Measurements from ENCODE around the gene RAB3IL1.

The RAB3IL1 gene

DNA sequence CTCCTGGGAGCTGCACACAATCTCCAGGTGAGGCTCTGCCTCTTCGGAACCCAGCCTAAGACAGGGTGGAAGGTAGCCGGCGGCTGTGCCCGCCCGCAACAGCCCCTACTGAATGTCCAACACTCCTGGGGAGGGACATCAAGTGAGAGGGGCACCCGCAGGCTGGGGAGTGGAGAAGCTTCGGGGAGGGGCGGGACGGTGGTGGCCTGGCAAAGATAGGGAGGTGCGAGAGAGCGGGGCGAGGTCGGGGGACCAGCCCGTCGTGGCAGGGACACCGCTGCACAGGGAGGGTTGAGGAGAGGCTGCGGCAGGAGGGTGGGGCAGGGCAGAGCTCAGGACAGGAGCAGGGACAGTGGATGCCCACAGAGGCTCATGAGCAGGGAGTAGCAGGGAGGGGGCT, 17.1 kb downstream of the RAB3IL1 start:
- Histone ChIP-seq H3K27ac (replicated peaks) (no peak overlapping the region), H3K27me3 (ENCODE audit: insufficient read depth, poor library complexity, severe bottlenecking) (peaks cover 3% of the 10 kb centered on the region), H3K4me3 (replicated peaks; ENCODE audit: insufficient read depth, low read length) (no peak overlapping the region)
- TF ChIP-seq, protein P1, sequence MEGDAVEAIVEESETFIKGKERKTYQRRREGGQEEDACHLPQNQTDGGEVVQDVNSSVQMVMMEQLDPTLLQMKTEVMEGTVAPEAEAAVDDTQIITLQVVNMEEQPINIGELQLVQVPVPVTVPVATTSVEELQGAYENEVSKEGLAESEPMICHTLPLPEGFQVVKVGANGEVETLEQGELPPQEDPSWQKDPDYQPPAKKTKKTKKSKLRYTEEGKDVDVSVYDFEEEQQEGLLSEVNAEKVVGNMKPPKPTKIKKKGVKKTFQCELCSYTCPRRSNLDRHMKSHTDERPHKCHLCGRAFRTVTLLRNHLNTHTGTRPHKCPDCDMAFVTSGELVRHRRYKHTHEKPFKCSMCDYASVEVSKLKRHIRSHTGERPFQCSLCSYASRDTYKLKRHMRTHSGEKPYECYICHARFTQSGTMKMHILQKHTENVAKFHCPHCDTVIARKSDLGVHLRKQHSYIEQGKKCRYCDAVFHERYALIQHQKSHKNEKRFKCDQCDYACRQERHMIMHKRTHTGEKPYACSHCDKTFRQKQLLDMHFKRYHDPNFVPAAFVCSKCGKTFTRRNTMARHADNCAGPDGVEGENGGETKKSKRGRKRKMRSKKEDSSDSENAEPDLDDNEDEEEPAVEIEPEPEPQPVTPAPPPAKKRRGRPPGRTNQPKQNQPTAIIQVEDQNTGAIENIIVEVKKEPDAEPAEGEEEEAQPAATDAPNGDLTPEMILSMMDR (IDR thresholded peaks at IDR 0.05; ENCODE audit: insufficient read depth, low read length) = no peak
- TF ChIP-seq GABPA (IDR thresholded peaks at IDR 0.05; ENCODE audit: low read depth) (no peak), SPI1 (IDR thresholded peaks at IDR 0.05; ENCODE audit: borderline replicate concordance, low read depth) (no peak)
- DNase-seq (ENCODE audit: low read depth in 1 of 2, low spot score in 1 of 2) = no peak

DNA sequence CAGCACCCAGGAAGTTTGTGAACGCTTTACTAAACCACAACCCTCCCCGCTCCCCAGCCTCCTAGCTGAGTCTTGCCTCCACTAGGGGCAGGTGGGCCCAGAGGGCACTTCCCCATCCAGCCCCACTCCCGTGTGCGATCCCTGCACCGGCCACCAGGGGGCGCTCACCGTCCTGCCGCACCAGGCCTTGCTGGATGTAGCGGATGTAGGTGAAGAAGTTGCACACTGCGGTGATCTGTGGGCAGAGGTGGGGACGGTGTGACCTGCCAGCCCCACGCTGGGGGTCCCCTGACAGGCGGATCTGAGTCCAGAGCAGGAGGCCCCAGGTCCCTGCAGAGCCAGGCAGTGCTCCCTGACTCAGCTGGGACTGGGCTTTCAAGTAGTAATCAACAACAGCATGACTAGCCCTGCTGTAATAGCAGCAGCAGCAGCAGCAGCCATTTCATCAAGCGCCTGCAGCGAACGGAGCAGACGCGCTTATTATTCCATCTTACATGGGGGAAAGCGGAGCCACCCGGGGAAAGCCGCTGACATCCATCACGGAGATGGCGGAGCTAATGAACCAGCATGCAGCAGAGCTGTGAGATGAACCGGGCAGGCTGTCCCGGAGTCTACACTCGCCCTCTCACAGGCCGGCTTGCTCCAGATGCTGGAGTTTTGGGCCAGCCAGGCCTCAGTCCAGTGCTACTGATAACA, 18.1 kb downstream of the RAB3IL1 start:
- peaks cover 3% of the 10 kb centered on the region for H3K27me3 ChIP-seq (ENCODE audit: insufficient read depth, poor library complexity, severe bottlenecking)
- H3K27ac ChIP-seq (replicated peaks) = no peak overlapping the region
- H3K4me3 ChIP-seq (replicated peaks; ENCODE audit: insufficient read depth, low read length) = no peak overlapping the region
- TF ChIP-seq SPI1 (IDR thresholded peaks at IDR 0.05; ENCODE audit: borderline replicate concordance, low read depth) (peak; percentile 95), POLR2AphosphoS5 (IDR thresholded peaks at IDR 0.05; ENCODE audit: low read depth) (no peak)
- TF ChIP-seq, protein P1 (IDR thresholded peaks at IDR 0.05; ENCODE audit: insufficient read depth, low read length) = peak; percentile 100
- peak; percentile 83 to 90 for DNase-seq (ENCODE audit: low read depth in 1 of 2, low spot score in 1 of 2)

DNA sequence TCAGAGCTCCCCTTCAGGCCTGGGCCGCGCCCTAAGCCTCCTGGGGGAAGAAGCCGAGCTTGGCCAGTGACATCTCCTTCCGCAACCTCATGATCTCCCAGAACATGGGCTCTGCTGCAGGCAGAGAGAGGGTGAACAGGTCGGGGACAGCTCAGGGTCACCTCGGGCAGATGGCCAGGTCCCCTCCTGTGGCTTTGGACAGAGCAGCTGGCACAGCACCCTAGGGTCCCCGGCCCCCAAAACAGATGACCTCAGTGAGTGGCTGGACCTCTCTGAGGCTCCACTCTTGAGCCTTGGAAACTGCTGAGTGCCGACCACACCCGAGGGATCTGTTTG, 19.2 kb downstream of the RAB3IL1 start:
- Histone ChIP-seq H3K27ac (replicated peaks) (no peak overlapping the region), H3K27me3 (ENCODE audit: insufficient read depth, poor library complexity, severe bottlenecking) (peaks cover 6% of the 10 kb centered on the region), H3K4me3 (replicated peaks; ENCODE audit: insufficient read depth, low read length) (no peak overlapping the region)
- TF ChIP-seq, protein P2, sequence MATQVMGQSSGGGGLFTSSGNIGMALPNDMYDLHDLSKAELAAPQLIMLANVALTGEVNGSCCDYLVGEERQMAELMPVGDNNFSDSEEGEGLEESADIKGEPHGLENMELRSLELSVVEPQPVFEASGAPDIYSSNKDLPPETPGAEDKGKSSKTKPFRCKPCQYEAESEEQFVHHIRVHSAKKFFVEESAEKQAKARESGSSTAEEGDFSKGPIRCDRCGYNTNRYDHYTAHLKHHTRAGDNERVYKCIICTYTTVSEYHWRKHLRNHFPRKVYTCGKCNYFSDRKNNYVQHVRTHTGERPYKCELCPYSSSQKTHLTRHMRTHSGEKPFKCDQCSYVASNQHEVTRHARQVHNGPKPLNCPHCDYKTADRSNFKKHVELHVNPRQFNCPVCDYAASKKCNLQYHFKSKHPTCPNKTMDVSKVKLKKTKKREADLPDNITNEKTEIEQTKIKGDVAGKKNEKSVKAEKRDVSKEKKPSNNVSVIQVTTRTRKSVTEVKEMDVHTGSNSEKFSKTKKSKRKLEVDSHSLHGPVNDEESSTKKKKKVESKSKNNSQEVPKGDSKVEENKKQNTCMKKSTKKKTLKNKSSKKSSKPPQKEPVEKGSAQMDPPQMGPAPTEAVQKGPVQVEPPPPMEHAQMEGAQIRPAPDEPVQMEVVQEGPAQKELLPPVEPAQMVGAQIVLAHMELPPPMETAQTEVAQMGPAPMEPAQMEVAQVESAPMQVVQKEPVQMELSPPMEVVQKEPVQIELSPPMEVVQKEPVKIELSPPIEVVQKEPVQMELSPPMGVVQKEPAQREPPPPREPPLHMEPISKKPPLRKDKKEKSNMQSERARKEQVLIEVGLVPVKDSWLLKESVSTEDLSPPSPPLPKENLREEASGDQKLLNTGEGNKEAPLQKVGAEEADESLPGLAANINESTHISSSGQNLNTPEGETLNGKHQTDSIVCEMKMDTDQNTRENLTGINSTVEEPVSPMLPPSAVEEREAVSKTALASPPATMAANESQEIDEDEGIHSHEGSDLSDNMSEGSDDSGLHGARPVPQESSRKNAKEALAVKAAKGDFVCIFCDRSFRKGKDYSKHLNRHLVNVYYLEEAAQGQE (IDR thresholded peaks at IDR 0.05; ENCODE audit: insufficient replicate concordance, low read depth) = no peak
- no peak for DNase-seq (ENCODE audit: low read depth in 1 of 2, low spot score in 1 of 2)

DNA sequence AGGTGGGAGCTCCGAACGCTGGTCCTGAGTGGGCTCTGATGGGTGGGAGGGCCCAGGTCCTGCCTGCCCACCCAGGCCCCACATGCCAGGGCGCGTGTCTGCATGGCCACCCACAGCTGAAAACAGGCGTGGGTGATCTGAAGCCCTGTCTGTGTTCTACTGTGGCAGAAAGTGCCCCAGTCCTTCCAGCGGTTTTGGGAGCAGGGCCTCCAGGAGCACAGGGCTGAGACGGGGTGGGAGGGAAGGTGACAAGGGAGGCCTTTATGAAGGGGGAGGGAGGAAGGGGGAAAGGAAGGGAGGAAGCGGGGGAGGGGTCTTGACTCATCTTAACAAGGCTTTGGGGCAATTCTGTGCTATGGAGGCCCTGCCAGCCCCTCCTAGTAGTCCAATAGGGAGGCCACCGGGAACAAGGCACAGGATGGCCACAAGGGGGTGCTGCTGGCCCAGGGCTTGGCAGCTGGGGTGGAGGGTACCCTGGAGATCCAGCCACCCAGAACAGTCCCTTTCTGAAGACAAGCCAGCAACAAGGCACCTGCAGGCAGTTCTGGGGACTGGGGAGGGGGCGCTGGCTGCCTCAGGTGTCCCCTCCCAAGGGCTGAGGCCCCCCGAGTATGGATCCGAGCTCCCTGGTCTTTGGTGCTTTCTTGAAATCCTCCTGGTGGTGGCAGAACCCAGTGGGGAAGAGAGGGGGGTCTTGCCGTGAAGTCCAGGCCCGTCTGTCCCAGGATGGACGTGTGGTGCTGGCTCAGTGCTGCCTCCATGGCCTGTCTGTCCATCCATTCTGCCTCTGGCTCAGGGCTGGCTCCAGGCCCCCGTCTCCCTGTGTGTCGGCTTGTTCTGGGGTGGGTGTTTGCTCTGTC, 19.7 kb downstream of the RAB3IL1 start:
- no peak for TF ChIP-seq GABPA (IDR thresholded peaks at IDR 0.05; ENCODE audit: low read depth)
- TF ChIP-seq, protein P1 (IDR thresholded peaks at IDR 0.05; ENCODE audit: insufficient read depth, low read length) = peak; percentile 78
- no peak for TF ChIP-seq POLR2AphosphoS5 (IDR thresholded peaks at IDR 0.05; ENCODE audit: low read depth)
- peak; percentile 31 to 69 for DNase-seq (ENCODE audit: low read depth in 1 of 2, low spot score in 1 of 2)
- Histone ChIP-seq H3K27me3 (ENCODE audit: insufficient read depth, poor library complexity, severe bottlenecking) (peaks cover 6% of the 10 kb centered on the region), H3K4me3 (replicated peaks; ENCODE audit: insufficient read depth, low read length) (no peak overlapping the region), H3K27ac (replicated peaks) (no peak overlapping the region)

All from HL-60 (cell line).